Stromal cell of bone marrow (primary cell): ENCODE measurements around the gene DNAJA4.

ENCODE experiments used
- DNase-seq: peaks from one replicate; pipeline ENCODE4 v3.0.0-alpha.2; 2012; ENCODE audit warnings: low read depth

DNAJA4 gene

GRCh38 chr15:78264304-78265136 is at the start of gene DNAJA4:
DNAJA4 (plus strand) TSS chr15:78264562; CDS start chr15:78264764, 202 bp downstream.
- DNase-seq, result no peak

- DNase-seq, result peak; percentile 9
These were observed 47.9 kb upstream of the DNAJA4 start for GRCh38 chr15:78216276-78217104.

- no peak for DNase-seq
These were observed 43.6 kb upstream of the DNAJA4 start for GRCh38 chr15:78220713-78221112.

- DNase-seq, result no peak
These were observed 41.5 kb upstream of the DNAJA4 start for GRCh38 chr15:78222745-78223395.

- no peak for DNase-seq
These were observed 40.9 kb upstream of the DNAJA4 start for GRCh38 chr15:78223396-78224022.

GRCh38 chr15:78224023-78224411 is 40.3 kb upstream of the DNAJA4 start:
- DNase-seq, result no peak

- no peak for DNase-seq
These were observed 38.4 kb upstream of the DNAJA4 start for GRCh38 chr15:78225783-78226541.

- no peak for DNase-seq
These were observed 35.9 kb upstream of the DNAJA4 start for GRCh38 chr15:78228356-78228996.

- no peak for DNase-seq
These were observed 34.6 kb upstream of the DNAJA4 start for GRCh38 chr15:78229431-78230406.

GRCh38 chr15:78232951-78233350 is 31.4 kb upstream of the DNAJA4 start:
- no peak for DNase-seq

- DNase-seq, result no peak
These were observed 30.9 kb upstream of the DNAJA4 start for GRCh38 chr15:78233496-78233895.

GRCh38 chr15:78234515-78235040 is 29.8 kb upstream of the DNAJA4 start, which contains the start of gene ACSBG1:
ACSBG1 (minus strand) TSS chr15:78234565; CDS start chr15:78234501, 64 bp downstream.
- no peak for DNase-seq

GRCh38 chr15:78236491-78236890 is 27.9 kb upstream of the DNAJA4 start:
- DNase-seq, result no peak

- DNase-seq, result no peak
These were observed 27.2 kb upstream of the DNAJA4 start for GRCh38 chr15:78237146-78237545.

GRCh38 chr15:78239811-78240210 is 24.6 kb upstream of the DNAJA4 start:
- DNase-seq, result no peak

GRCh38 chr15:78241017-78241416 is 23.3 kb upstream of the DNAJA4 start:
- DNase-seq, result peak; percentile 38

- DNase-seq, result no peak
These were observed 22.2 kb upstream of the DNAJA4 start for GRCh38 chr15:78242128-78242527.

- DNase-seq, result no peak
These were observed 21.3 kb upstream of the DNAJA4 start for GRCh38 chr15:78243058-78243457.

- DNase-seq, result no peak
These were observed 20.8 kb upstream of the DNAJA4 start for GRCh38 chr15:78243491-78243941.
